ENCODE data around the gene RIPOR3.
"Not testable (repeated sequence)": the region's sequence is repeated elsewhere in the genome, so short reads cannot be mapped to it uniquely, and the experiment has no call there.

The RIPOR3 gene

GRCh38 chr20:50630578-50631263, 60.6 kb downstream of the RIPOR3 start:
- no peaks in the 10 kb centered on the region for H3K27me3 ChIP-seq (ENCODE audit: insufficient read depth, low read length)
- H3K4me1 ChIP-seq (ENCODE audit: insufficient read depth, low read length) = peaks cover 1% of the 10 kb centered on the region; the same call in 1 of the 2 replicates
- no peak overlapping the region for H3K9ac ChIP-seq (ENCODE audit: low read depth, low read length)
- H3K4me3 ChIP-seq (ENCODE audit: low read length) = no peak overlapping the region
- H3K36me3 ChIP-seq (ENCODE audit: insufficient read depth, low read depth, low read length) = no peaks in the 10 kb centered on the region
- no peak overlapping the region for H3K27ac ChIP-seq (ENCODE audit: low read length)
- no peaks in the 10 kb centered on the region for H3K9me3 ChIP-seq (ENCODE audit: insufficient read depth, low read depth, low read length)

- no peak overlapping the region for H3K9ac ChIP-seq (ENCODE audit: low read depth, low read length)
- no peak overlapping the region for H3K4me3 ChIP-seq (ENCODE audit: low read length)
- no peak overlapping the region for H3K27ac ChIP-seq (ENCODE audit: low read length)
- no peaks in the 10 kb centered on the region for H3K9me3 ChIP-seq (ENCODE audit: insufficient read depth, low read depth, low read length)
- no peaks in the 10 kb centered on the region for H3K36me3 ChIP-seq (ENCODE audit: insufficient read depth, low read depth, low read length)
- no peaks in the 10 kb centered on the region for H3K27me3 ChIP-seq (ENCODE audit: insufficient read depth, low read length)
- H3K4me1 ChIP-seq (ENCODE audit: insufficient read depth, low read length) = peaks cover 4% of the 10 kb centered on the region; the same call in 1 of the 2 replicates
Measured at GRCh38 chr20:50629670-50630045, 61.7 kb downstream of the RIPOR3 start.

- H3K27me3 ChIP-seq (ENCODE audit: insufficient read depth, low read length) = no peaks in the 10 kb centered on the region
- peaks cover 4% of the 10 kb centered on the region; the same call in 1 of the 2 replicates for H3K4me1 ChIP-seq (ENCODE audit: insufficient read depth, low read length)
- no peak overlapping the region for H3K4me3 ChIP-seq (ENCODE audit: low read length)
- no peaks in the 10 kb centered on the region for H3K36me3 ChIP-seq (ENCODE audit: insufficient read depth, low read depth, low read length)
- no peaks in the 10 kb centered on the region for H3K9me3 ChIP-seq (ENCODE audit: insufficient read depth, low read depth, low read length)
- no peak overlapping the region for H3K27ac ChIP-seq (ENCODE audit: low read length)
- H3K9ac ChIP-seq (ENCODE audit: low read depth, low read length) = no peak overlapping the region
Measured at GRCh38 chr20:50628853-50629669, 62.3 kb downstream of the RIPOR3 start.

- H3K9ac ChIP-seq (ENCODE audit: low read depth, low read length) = no peak overlapping the region
- no peaks in the 10 kb centered on the region for H3K9me3 ChIP-seq (ENCODE audit: insufficient read depth, low read depth, low read length)
- no peak overlapping the region for H3K4me3 ChIP-seq (ENCODE audit: low read length)
- no peaks in the 10 kb centered on the region for H3K27me3 ChIP-seq (ENCODE audit: insufficient read depth, low read length)
- peaks cover 4% of the 10 kb centered on the region; the same call in 1 of the 2 replicates for H3K4me1 ChIP-seq (ENCODE audit: insufficient read depth, low read length)
- H3K36me3 ChIP-seq (ENCODE audit: insufficient read depth, low read depth, low read length) = no peaks in the 10 kb centered on the region
- H3K27ac ChIP-seq (ENCODE audit: low read length) = no peak overlapping the region
Measured at GRCh38 chr20:50628332-50628731, 63.0 kb downstream of the RIPOR3 start.

- H3K27me3 ChIP-seq (ENCODE audit: insufficient read depth, low read length) = no peaks in the 10 kb centered on the region
- no peak overlapping the region for H3K27ac ChIP-seq (ENCODE audit: low read length)
- H3K36me3 ChIP-seq (ENCODE audit: insufficient read depth, low read depth, low read length) = no peaks in the 10 kb centered on the region
- H3K4me1 ChIP-seq (ENCODE audit: insufficient read depth, low read length) = peaks cover 4% of the 10 kb centered on the region; the same call in 1 of the 2 replicates
- H3K4me3 ChIP-seq (ENCODE audit: low read length) = no peak overlapping the region
- no peaks in the 10 kb centered on the region for H3K9me3 ChIP-seq (ENCODE audit: insufficient read depth, low read depth, low read length)
- H3K9ac ChIP-seq (ENCODE audit: low read depth, low read length) = no peak overlapping the region
Measured at GRCh38 chr20:50627747-50628146, 63.6 kb downstream of the RIPOR3 start.

- H3K9me3 ChIP-seq (ENCODE audit: insufficient read depth, low read depth, low read length) = peaks cover 4% of the 10 kb centered on the region
- H3K9ac ChIP-seq (ENCODE audit: low read depth, low read length) = no peak overlapping the region
- peaks cover 4% of the 10 kb centered on the region; the same call in 1 of the 2 replicates for H3K4me1 ChIP-seq (ENCODE audit: insufficient read depth, low read length)
- no peaks in the 10 kb centered on the region for H3K36me3 ChIP-seq (ENCODE audit: insufficient read depth, low read depth, low read length)
- no peaks in the 10 kb centered on the region for H3K27me3 ChIP-seq (ENCODE audit: insufficient read depth, low read length)
- H3K27ac ChIP-seq (ENCODE audit: low read length) = no peak overlapping the region
- no peak overlapping the region for H3K4me3 ChIP-seq (ENCODE audit: low read length)
Measured at GRCh38 chr20:50625986-50626677, 65.2 kb downstream of the RIPOR3 start.

GRCh38 chr20:50624351-50625016, 66.9 kb downstream of the RIPOR3 start:
- Histone ChIP-seq H3K9ac (ENCODE audit: low read depth, low read length) (no peak overlapping the region), H3K27ac (ENCODE audit: low read length) (no peak overlapping the region), H3K36me3 (ENCODE audit: insufficient read depth, low read depth, low read length) (no peaks in the 10 kb centered on the region), H3K9me3 (ENCODE audit: insufficient read depth, low read depth, low read length) (peaks cover 8% of the 10 kb centered on the region), H3K4me3 (ENCODE audit: low read length) (no peak overlapping the region), H3K27me3 (ENCODE audit: insufficient read depth, low read length) (no peaks in the 10 kb centered on the region), H3K4me1 (ENCODE audit: insufficient read depth, low read length) (peaks cover 4% of the 10 kb centered on the region; the same call in 1 of the 2 replicates)

- peaks cover 4% of the 10 kb centered on the region; the same call in 1 of the 2 replicates for H3K4me1 ChIP-seq (ENCODE audit: insufficient read depth, low read length)
- H3K27ac ChIP-seq (ENCODE audit: low read length) = no peak overlapping the region
- H3K36me3 ChIP-seq (ENCODE audit: insufficient read depth, low read depth, low read length) = no peaks in the 10 kb centered on the region
- no peaks in the 10 kb centered on the region for H3K27me3 ChIP-seq (ENCODE audit: insufficient read depth, low read length)
- no peak overlapping the region for H3K4me3 ChIP-seq (ENCODE audit: low read length)
- H3K9ac ChIP-seq (ENCODE audit: low read depth, low read length) = no peak overlapping the region
- peaks cover 8% of the 10 kb centered on the region for H3K9me3 ChIP-seq (ENCODE audit: insufficient read depth, low read depth, low read length)
Measured at GRCh38 chr20:50621068-50621665, 70.2 kb downstream of the RIPOR3 start.

GRCh38 chr20:50620459-50620858, 70.9 kb downstream of the RIPOR3 start:
- H3K27me3 ChIP-seq (ENCODE audit: insufficient read depth, low read length); H3K36me3 ChIP-seq (ENCODE audit: insufficient read depth, low read depth, low read length); H3K4me1 ChIP-seq (ENCODE audit: insufficient read depth, low read length); H3K4me3 ChIP-seq (ENCODE audit: low read length); H3K9ac ChIP-seq (ENCODE audit: low read depth, low read length); H3K27ac ChIP-seq (ENCODE audit: low read length); H3K9me3 ChIP-seq (ENCODE audit: insufficient read depth, low read depth, low read length): not testable (repeated sequence)

- Histone ChIP-seq H3K27ac (ENCODE audit: low read length) (no peak overlapping the region), H3K9ac (ENCODE audit: low read depth, low read length) (no peak overlapping the region), H3K9me3 (ENCODE audit: insufficient read depth, low read depth, low read length) (peaks cover 8% of the 10 kb centered on the region), H3K27me3 (ENCODE audit: insufficient read depth, low read length) (no peaks in the 10 kb centered on the region), H3K36me3 (ENCODE audit: insufficient read depth, low read depth, low read length) (no peaks in the 10 kb centered on the region), H3K4me1 (ENCODE audit: insufficient read depth, low read length) (no peaks in the 10 kb centered on the region), H3K4me3 (ENCODE audit: low read length) (no peak overlapping the region)
Measured at GRCh38 chr20:50618537-50618936, 72.8 kb downstream of the RIPOR3 start.

GRCh38 chr20:50617022-50617421, 74.3 kb downstream of the RIPOR3 start:
- Histone ChIP-seq H3K4me3 (ENCODE audit: low read length) (no peak overlapping the region), H3K36me3 (ENCODE audit: insufficient read depth, low read depth, low read length) (no peaks in the 10 kb centered on the region), H3K9ac (ENCODE audit: low read depth, low read length) (no peak overlapping the region), H3K27me3 (ENCODE audit: insufficient read depth, low read length) (no peaks in the 10 kb centered on the region), H3K4me1 (ENCODE audit: insufficient read depth, low read length) (no peaks in the 10 kb centered on the region), H3K27ac (ENCODE audit: low read length) (no peak overlapping the region), H3K9me3 (ENCODE audit: insufficient read depth, low read depth, low read length) (peaks cover 8% of the 10 kb centered on the region)
